ENCODE measurements around the gene TCP1. TPM values are rescaled to one million over a fixed set of nuclear protein-coding genes. Genes with fewer than 3 reads are reported as not detected.

Gene TCP1
- total and polyA plus RNA-seq, 2 donors from 2014 or later = 121 to 130 TPM

DNA sequence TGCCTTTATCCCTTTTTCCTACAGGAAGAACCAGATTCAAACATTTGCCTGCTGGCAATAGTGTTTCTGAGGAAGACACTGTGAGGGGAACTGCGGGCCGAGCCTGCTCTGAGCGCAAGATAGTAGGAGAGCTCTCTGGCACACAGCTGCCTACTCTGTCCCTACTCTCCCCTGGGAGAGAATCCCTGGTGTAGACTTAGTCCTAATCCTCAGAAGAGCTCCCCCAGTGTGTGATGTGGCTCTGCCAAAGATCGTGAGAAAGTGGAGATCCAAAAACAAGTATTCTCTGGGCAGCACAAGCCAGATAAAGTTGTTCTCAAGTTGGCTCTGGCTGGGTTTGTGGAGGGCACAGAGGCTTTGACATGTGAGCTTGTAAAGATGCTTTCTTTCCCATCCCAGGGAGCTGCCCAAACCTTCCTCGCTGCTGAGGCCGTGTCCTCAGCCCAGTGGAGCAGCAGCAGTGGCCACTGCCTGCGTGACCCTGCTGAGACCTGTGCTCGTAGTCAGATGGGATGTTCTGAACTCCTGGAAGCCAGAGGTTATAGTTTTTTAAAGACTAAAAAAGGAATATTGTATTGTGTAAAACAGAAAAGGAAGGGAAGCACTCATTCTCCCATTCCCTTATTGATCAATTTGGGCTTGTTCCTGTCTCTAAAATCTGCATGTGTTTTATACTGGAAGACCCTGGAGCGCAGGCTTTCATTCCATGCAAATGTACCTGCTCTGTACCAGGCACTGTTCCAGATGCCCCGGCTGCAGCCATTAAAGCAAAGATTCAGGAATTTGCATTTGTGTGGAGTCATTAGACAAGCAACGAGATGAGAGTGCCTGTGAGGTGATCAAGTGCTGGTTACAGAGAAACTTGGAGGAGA is 41.3 kb upstream of the TCP1 start:
- Histone ChIP-seq H3K27me3 (ENCODE audit: control insufficient read depth, insufficient read depth, low read length) (no peaks in the 10 kb centered on the region), H3K9ac (ENCODE audit: low read length in 3 of 3) (no peak overlapping the region), H3K36me3 (ENCODE audit: control insufficient read depth in 2 of 3, insufficient read depth in 3 of 3, low read length in 3 of 3) (no peaks in the 10 kb centered on the region), H3K9me3 (ENCODE audit: control insufficient read depth in 2 of 3, insufficient read depth in 1 of 3, low read length in 3 of 3) (no peaks in the 10 kb centered on the region), H3K27ac (ENCODE audit: low read depth in 2 of 2, low read length in 2 of 2) (no peak overlapping the region), H3K4me1 (ENCODE audit: control insufficient read depth in 2 of 3, insufficient read depth in 2 of 3, low read depth in 1 of 3, low read length in 3 of 3) (no peaks in the 10 kb centered on the region), H3K4me3 (ENCODE audit: low read length in 3 of 3) (no peak overlapping the region)
- no peak for FAIRE-seq
- intact Hi-C loops (cut with DNase I) = no loop called here
- no peak for TF ChIP-seq CTCF (IDR thresholded peaks at IDR 0.05; ENCODE audit: borderline replicate concordance, extremely low read depth, insufficient read depth)
- no peak for DNase-seq

DNA sequence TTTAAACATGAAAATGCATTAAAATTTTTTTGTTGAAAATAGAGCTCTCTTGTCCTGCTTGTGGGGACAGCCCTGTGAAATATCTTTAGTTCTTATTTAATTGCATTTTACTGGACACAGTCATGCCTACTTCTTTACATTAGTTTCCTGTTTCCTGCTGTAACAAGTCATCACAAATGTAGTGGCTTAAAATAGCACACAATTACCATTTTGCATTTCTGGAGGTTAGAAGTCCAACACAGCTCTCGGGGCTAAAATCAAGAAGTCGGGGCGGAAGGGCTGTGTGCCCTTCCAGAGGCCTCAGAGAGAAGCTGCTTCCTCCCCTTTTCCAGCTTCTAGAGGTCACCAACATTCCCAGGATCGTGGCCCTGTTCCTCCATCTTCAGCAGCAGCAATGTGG is 40.1 kb upstream of the TCP1 start:
- Histone ChIP-seq H3K4me1 (ENCODE audit: control insufficient read depth in 2 of 3, insufficient read depth in 2 of 3, low read depth in 1 of 3, low read length in 3 of 3) (no peaks in the 10 kb centered on the region), H3K36me3 (ENCODE audit: control insufficient read depth in 2 of 3, insufficient read depth in 3 of 3, low read length in 3 of 3) (no peaks in the 10 kb centered on the region), H3K27ac (ENCODE audit: low read depth in 2 of 2, low read length in 2 of 2) (no peak overlapping the region), H3K27me3 (ENCODE audit: control insufficient read depth, insufficient read depth, low read length) (no peaks in the 10 kb centered on the region), H3K9ac (ENCODE audit: low read length in 3 of 3) (no peak overlapping the region), H3K4me3 (ENCODE audit: low read length in 3 of 3) (no peak overlapping the region), H3K9me3 (ENCODE audit: control insufficient read depth in 2 of 3, insufficient read depth in 1 of 3, low read length in 3 of 3) (no peaks in the 10 kb centered on the region)
- intact Hi-C loops (cut with DNase I) = no loop called here
- DNase-seq = peak in 1 of 5 donors; percentile 13
- TF ChIP-seq CTCF (IDR thresholded peaks at IDR 0.05; ENCODE audit: borderline replicate concordance, extremely low read depth, insufficient read depth) = no peak
- no peak for FAIRE-seq

GRCh38 chr6:159828074-159828473 is 38.7 kb upstream of the TCP1 start:
- H3K4me1 ChIP-seq (ENCODE audit: control insufficient read depth in 2 of 3, insufficient read depth in 2 of 3, low read depth in 1 of 3, low read length in 3 of 3) = no peaks in the 10 kb centered on the region
- intact Hi-C loops (cut with DNase I) = no loop called here

More at GRCh38 chr6:159828074-159828473, 38.7 kb upstream of the TCP1 start:
- Histone ChIP-seq H3K36me3 (ENCODE audit: control insufficient read depth in 2 of 3, insufficient read depth in 3 of 3, low read length in 3 of 3) (no peaks in the 10 kb centered on the region), H3K9me3 (ENCODE audit: control insufficient read depth in 2 of 3, insufficient read depth in 1 of 3, low read length in 3 of 3) (no peaks in the 10 kb centered on the region), H3K4me3 (ENCODE audit: low read length in 3 of 3) (no peak overlapping the region), H3K27me3 (ENCODE audit: control insufficient read depth, insufficient read depth, low read length) (no peaks in the 10 kb centered on the region), H3K27ac (ENCODE audit: low read depth in 2 of 2, low read length in 2 of 2) (no peak overlapping the region), H3K9ac (ENCODE audit: low read length in 3 of 3) (no peak overlapping the region)
- FAIRE-seq (no peak), DNase-seq (peak in 1 of 5 donors; percentile 32)
- no peak for TF ChIP-seq CTCF (IDR thresholded peaks at IDR 0.05; ENCODE audit: borderline replicate concordance, extremely low read depth, insufficient read depth)
